HG02763 (cell line): ENCODE results near the gene APOE.
"Not testable (repeated sequence)": the region's sequence is repeated elsewhere in the genome, so short reads cannot be mapped to it uniquely, and the experiment has no call there.

Source experiments
- ATAC-seq: cut with Tn5 transposase; IDR thresholded peaks from one replicate; pipeline ENCODE4 v1.9.1; 2021; ENCODE audit warnings: mild to moderate bottlenecking, moderate library complexity; ENCODE audit not compliant: unreplicated experiment

Gene APOE

GRCh38 chr19:44883922-44884321, 21.7 kb upstream of the APOE start:
- no peak for ATAC-seq

- no peak for ATAC-seq
Observed at GRCh38 chr19:44884566-44884965, 21.0 kb upstream of the APOE start.

- no peak for ATAC-seq
Observed at GRCh38 chr19:44886141-44886540, 19.5 kb upstream of the APOE start.

- ATAC-seq = no peak
Observed at GRCh38 chr19:44887648-44888047, 17.9 kb upstream of the APOE start.

GRCh38 chr19:44888335-44888734, 17.3 kb upstream of the APOE start:
- not testable (repeated sequence) for ATAC-seq

- no peak for ATAC-seq
Observed at GRCh38 chr19:44889830-44890365, 15.7 kb upstream of the APOE start.

GRCh38 chr19:44890366-44891015, 15.1 kb upstream of the APOE start:
- ATAC-seq = peak; percentile 79

- no peak for ATAC-seq
Observed at GRCh38 chr19:44891016-44891882, 14.3 kb upstream of the APOE start, which contains the start of gene TOMM40. Gene TOMM40, plus strand, starts transcription at chr19:44891254. Its CDS starts 162 bp downstream, at chr19:44891416.

GRCh38 chr19:44892932-44893331, 12.7 kb upstream of the APOE start:
- ATAC-seq = no peak

- no peak for ATAC-seq
Observed at GRCh38 chr19:44893332-44894051, 12.1 kb upstream of the APOE start.

- ATAC-seq = no peak
Observed at GRCh38 chr19:44894052-44894400, 11.6 kb upstream of the APOE start.

GRCh38 chr19:44894946-44895345, 10.7 kb upstream of the APOE start:
- ATAC-seq = no peak

- ATAC-seq = no peak
Observed at GRCh38 chr19:44897835-44898234, 7.8 kb upstream of the APOE start.

- no peak for ATAC-seq
Observed at GRCh38 chr19:44900328-44901244, 5.0 kb upstream of the APOE start.

- no peak for ATAC-seq
Observed at GRCh38 chr19:44903216-44903601, 2.4 kb upstream of the APOE start.

- no peak for ATAC-seq
Observed at GRCh38 chr19:44903602-44904425, 1.8 kb upstream of the APOE start.

GRCh38 chr19:44904426-44904994, 1.1 kb upstream of the APOE start:
- ATAC-seq = no peak

GRCh38 chr19:44907613-44908012, 2.0 kb downstream of the APOE start:
- no peak for ATAC-seq
